Measurements from ENCODE around the gene NBEA. TPM values are rescaled to one million over a fixed set of nuclear protein-coding genes. Genes with fewer than 3 reads are reported as not detected.

NBEA gene
- total RNA-seq, 1 donor: 4.0 TPM

DNA sequence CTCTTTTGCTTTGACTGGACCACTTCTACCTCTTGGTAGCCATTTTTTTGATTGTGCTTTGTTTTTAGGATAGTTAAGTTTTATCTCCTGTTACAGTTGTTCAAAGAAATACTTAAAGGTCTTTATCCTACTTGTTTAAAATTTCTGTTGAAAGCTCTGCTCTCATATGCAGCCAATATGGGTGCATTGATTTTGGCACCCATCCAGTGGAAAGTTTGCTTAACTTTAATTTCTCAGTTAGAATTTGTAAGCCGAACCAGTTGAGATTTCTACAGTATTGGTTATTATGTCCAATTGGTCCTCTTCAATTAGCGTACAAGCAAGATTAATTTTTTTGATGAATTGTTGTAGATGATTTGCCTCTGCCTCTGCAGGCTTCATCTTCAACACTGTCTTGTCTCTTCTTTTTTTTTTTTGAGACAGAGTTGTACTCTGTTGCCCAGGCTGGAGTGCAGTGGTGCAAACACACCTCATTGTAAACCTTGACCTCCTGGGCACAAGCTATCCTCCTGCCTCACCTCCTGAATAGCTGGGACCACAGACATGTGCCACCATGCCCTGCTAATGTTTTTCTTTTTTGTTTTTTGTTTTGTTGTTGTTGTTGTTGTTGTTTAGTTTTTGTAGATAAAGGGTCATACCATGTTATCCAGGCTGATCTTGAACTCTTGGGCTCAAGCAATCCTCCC is 469.1 kb downstream of the NBEA start:
- TF ChIP-seq, protein P1, sequence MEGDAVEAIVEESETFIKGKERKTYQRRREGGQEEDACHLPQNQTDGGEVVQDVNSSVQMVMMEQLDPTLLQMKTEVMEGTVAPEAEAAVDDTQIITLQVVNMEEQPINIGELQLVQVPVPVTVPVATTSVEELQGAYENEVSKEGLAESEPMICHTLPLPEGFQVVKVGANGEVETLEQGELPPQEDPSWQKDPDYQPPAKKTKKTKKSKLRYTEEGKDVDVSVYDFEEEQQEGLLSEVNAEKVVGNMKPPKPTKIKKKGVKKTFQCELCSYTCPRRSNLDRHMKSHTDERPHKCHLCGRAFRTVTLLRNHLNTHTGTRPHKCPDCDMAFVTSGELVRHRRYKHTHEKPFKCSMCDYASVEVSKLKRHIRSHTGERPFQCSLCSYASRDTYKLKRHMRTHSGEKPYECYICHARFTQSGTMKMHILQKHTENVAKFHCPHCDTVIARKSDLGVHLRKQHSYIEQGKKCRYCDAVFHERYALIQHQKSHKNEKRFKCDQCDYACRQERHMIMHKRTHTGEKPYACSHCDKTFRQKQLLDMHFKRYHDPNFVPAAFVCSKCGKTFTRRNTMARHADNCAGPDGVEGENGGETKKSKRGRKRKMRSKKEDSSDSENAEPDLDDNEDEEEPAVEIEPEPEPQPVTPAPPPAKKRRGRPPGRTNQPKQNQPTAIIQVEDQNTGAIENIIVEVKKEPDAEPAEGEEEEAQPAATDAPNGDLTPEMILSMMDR (IDR thresholded peaks at IDR 0.05; ENCODE audit: extremely low read depth, low read depth, low read length): no peak
- no peak overlapping the region for H2AFZ ChIP-seq (ENCODE audit: low read length)
- no peaks in the 10 kb centered on the region for H3K9me3 ChIP-seq (ENCODE audit: low read depth, low read length)
- H3K4me3 ChIP-seq (ENCODE audit: insufficient read depth, low read length): no peak overlapping the region
- no peaks in the 10 kb centered on the region for H3K27me3 ChIP-seq (ENCODE audit: insufficient read depth, low read length)
- no peak overlapping the region for H3K4me2 ChIP-seq (ENCODE audit: insufficient read depth, low read length)
- no peaks in the 10 kb centered on the region for H3K36me3 ChIP-seq (ENCODE audit: insufficient read depth, low read length)
- no peaks in the 10 kb centered on the region for H3K4me1 ChIP-seq (ENCODE audit: insufficient read depth, low read length)
- H4K20me1 ChIP-seq (ENCODE audit: insufficient read depth, low read length): no peaks in the 10 kb centered on the region
- DNase-seq (ENCODE audit: insufficient read length, low spot score, missing footprints): no peak
- no peaks in the 10 kb centered on the region for H3K79me2 ChIP-seq (ENCODE audit: insufficient read depth, low read length)
- H3K27ac ChIP-seq (ENCODE audit: low read depth, low read length): no peak overlapping the region

DNA sequence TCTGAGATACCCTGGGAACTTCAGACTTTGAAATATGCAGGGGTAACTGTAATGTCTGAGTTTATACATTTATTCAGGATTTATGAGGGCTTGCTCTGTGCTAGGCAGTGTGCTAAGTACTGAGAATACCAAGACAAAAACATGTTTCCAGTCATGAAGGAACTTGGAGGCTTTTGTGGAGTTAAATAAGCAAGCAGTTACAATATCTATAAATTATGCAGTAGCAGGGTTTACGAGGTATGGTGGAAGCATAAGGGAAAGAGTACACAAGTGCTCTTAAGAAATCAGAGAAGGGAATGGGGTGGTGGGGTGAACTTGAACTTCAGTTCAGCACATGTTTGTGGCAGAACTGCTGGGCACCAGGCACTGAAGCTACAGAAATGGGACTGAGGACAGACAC is 506.4 kb downstream of the NBEA start:
- Histone ChIP-seq H3K4me1 (ENCODE audit: insufficient read depth, low read length) (no peaks in the 10 kb centered on the region), H2AFZ (ENCODE audit: low read length) (no peak overlapping the region), H3K4me2 (ENCODE audit: insufficient read depth, low read length) (no peak overlapping the region), H3K9me3 (ENCODE audit: low read depth, low read length) (no peaks in the 10 kb centered on the region), H3K36me3 (ENCODE audit: insufficient read depth, low read length) (no peaks in the 10 kb centered on the region), H4K20me1 (ENCODE audit: insufficient read depth, low read length) (no peaks in the 10 kb centered on the region), H3K27ac (ENCODE audit: low read depth, low read length) (no peak overlapping the region), H3K4me3 (ENCODE audit: insufficient read depth, low read length) (no peak overlapping the region), H3K27me3 (ENCODE audit: insufficient read depth, low read length) (no peaks in the 10 kb centered on the region), H3K79me2 (ENCODE audit: insufficient read depth, low read length) (no peaks in the 10 kb centered on the region)
- no peak for DNase-seq (ENCODE audit: insufficient read length, low spot score, missing footprints)
- TF ChIP-seq, protein P1 (IDR thresholded peaks at IDR 0.05; ENCODE audit: extremely low read depth, low read depth, low read length): no peak

- Histone ChIP-seq H3K79me2 (ENCODE audit: insufficient read depth, low read length) (no peaks in the 10 kb centered on the region), H3K9me3 (ENCODE audit: low read depth, low read length) (no peaks in the 10 kb centered on the region), H3K27ac (ENCODE audit: low read depth, low read length) (no peak overlapping the region), H4K20me1 (ENCODE audit: insufficient read depth, low read length) (no peaks in the 10 kb centered on the region), H3K27me3 (ENCODE audit: insufficient read depth, low read length) (no peaks in the 10 kb centered on the region), H3K4me3 (ENCODE audit: insufficient read depth, low read length) (no peak overlapping the region), H3K36me3 (ENCODE audit: insufficient read depth, low read length) (no peaks in the 10 kb centered on the region), H2AFZ (ENCODE audit: low read length) (no peak overlapping the region), H3K4me2 (ENCODE audit: insufficient read depth, low read length) (no peak overlapping the region), H3K4me1 (ENCODE audit: insufficient read depth, low read length) (no peaks in the 10 kb centered on the region)
- DNase-seq (ENCODE audit: insufficient read length, low spot score, missing footprints): no peak
- TF ChIP-seq, protein P1 (IDR thresholded peaks at IDR 0.05; ENCODE audit: extremely low read depth, low read depth, low read length): no peak
Observed at GRCh38 chr13:35449821-35450220, 507.8 kb downstream of the NBEA start.

DNA sequence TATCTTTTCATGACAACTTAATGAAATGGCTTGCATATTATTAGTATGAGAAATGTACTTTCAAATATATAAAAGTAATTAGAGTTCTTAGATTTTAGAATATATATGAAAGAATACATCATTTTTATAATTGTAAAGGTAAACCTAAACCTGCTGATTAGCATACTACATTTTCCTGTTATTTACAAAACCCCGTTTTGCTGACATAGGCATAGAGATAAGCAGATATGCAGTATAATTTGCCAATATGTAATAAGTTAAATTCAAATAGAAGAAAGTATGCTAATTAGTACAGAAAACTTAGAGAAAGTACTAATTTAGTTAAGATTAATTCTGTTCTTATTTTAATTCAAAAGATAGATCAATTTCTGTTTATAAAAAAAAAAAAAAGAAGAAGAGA is 513.0 kb downstream of the NBEA start:
- DNase-seq (ENCODE audit: insufficient read length, low spot score, missing footprints): no peak
- no peaks in the 10 kb centered on the region for H3K36me3 ChIP-seq (ENCODE audit: insufficient read depth, low read length)
- H3K79me2 ChIP-seq (ENCODE audit: insufficient read depth, low read length): no peaks in the 10 kb centered on the region
- no peaks in the 10 kb centered on the region for H4K20me1 ChIP-seq (ENCODE audit: insufficient read depth, low read length)
- H3K4me3 ChIP-seq (ENCODE audit: insufficient read depth, low read length): no peak overlapping the region
- no peaks in the 10 kb centered on the region for H3K4me1 ChIP-seq (ENCODE audit: insufficient read depth, low read length)
- no peak overlapping the region for H3K4me2 ChIP-seq (ENCODE audit: insufficient read depth, low read length)
- H3K9me3 ChIP-seq (ENCODE audit: low read depth, low read length): no peaks in the 10 kb centered on the region
- no peaks in the 10 kb centered on the region for H3K27me3 ChIP-seq (ENCODE audit: insufficient read depth, low read length)
- no peak overlapping the region for H3K27ac ChIP-seq (ENCODE audit: low read depth, low read length)
- TF ChIP-seq, protein P1 (IDR thresholded peaks at IDR 0.05; ENCODE audit: extremely low read depth, low read depth, low read length): no peak
- H2AFZ ChIP-seq (ENCODE audit: low read length): no peak overlapping the region
